ENCODE measurements around the gene NGB.

NGB gene

DNA sequence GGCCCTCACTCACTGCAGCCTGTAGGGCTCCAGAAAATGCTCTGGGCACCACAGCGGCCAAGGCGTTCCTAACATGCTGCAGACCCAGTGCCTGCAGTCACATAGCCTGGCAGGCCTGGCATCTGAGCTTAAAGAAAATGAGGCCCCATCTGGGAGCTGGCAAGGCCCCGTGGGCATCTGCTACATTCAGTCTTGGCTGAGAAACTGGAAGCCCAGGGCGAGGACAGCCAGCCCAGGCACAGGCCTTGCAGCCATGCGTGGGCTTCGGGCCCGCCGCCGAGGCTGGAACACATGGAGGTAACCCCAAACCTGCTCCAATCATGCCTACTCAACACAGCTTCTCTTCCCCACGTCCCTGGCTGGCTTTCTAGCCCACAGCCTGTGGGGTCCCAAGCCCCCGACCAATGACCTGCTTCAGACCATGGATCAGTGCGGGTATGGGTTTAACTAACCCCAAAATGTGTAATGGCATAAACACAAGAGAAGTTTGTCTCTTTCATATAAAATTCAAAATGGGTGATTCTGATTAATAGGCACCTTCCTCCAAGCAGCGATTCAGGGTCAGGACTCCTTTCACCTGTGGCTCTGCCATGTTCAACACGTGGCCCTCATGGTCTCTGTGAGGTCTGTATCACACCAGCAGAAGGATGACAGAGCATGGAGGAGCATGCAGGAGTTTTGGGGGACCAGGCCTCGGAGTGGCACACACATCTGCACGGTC, 6.4 kb downstream of the NGB start:
- DNase-seq (ENCODE audit: low spot score) = no peak

- no peak for DNase-seq (ENCODE audit: low spot score)
Measured at GRCh38 chr14:77260631-77261030, 10.4 kb downstream of the NGB start.

- no peak for DNase-seq (ENCODE audit: low spot score)
Measured at GRCh38 chr14:77260199-77260598, 10.8 kb downstream of the NGB start.

- DNase-seq (ENCODE audit: low spot score) = no peak
Measured at GRCh38 chr14:77259025-77259715, 11.8 kb downstream of the NGB start.

- no peak for DNase-seq (ENCODE audit: low spot score)
Measured at GRCh38 chr14:77258566-77258965, 12.4 kb downstream of the NGB start.

DNA sequence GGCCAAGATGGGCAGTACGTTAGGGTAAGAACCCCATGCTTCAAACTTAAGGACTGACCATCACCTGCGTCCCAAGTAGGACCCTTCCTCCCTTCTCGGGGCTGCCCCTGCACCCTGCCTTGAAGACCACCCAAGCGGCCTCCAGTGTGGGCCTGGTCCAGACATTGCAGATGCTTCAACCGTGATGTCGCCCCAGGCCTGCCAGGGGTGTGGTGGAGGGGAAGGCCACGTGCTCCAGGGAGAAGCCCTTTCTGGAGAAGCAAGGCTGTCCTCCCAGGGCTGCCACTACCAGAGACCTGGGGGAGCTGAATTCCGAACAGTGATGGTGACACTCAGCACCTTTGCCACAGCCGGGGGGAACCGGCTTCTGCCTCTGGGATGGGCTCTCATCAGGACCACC, 13.3 kb downstream of the NGB start:
- DNase-seq (ENCODE audit: low spot score) = no peak

GRCh38 chr14:77256694-77257093, 14.3 kb downstream of the NGB start:
- no peak for DNase-seq (ENCODE audit: low spot score)

- DNase-seq (ENCODE audit: low spot score) = no peak
Measured at GRCh38 chr14:77253333-77254190, 17.4 kb downstream of the NGB start.

GRCh38 chr14:77251870-77252269, 19.1 kb downstream of the NGB start:
- no peak for DNase-seq (ENCODE audit: low spot score)

GRCh38 chr14:77250927-77251326, 20.1 kb downstream of the NGB start:
- no peak for DNase-seq (ENCODE audit: low spot score)

DNA sequence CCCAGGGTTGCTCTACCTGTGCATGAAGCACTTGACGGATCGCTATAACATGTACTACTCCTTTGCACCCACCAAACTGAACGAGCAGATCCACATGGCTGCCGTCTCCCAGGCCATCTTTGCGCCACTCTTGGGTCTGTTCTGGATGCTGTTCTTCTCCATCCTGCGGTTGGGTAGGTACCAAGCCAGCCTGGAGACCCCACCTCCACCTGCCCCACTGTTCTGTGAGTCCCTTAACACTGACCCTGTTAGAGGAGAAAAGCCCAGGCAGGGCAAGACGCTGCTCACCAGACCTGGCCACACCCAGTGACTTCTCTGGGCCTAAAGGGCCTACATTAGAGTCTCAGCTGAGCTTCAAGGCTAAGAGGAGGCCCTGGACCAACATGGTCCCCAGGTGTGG, 21.7 kb downstream of the NGB start:
- no peak for DNase-seq (ENCODE audit: low spot score)

GRCh38 chr14:77248666-77249065, 22.3 kb downstream of the NGB start:
- DNase-seq (ENCODE audit: low spot score) = no peak

GRCh38 chr14:77246784-77247183, 24.2 kb downstream of the NGB start:
- no peak for DNase-seq (ENCODE audit: low spot score)

DNA sequence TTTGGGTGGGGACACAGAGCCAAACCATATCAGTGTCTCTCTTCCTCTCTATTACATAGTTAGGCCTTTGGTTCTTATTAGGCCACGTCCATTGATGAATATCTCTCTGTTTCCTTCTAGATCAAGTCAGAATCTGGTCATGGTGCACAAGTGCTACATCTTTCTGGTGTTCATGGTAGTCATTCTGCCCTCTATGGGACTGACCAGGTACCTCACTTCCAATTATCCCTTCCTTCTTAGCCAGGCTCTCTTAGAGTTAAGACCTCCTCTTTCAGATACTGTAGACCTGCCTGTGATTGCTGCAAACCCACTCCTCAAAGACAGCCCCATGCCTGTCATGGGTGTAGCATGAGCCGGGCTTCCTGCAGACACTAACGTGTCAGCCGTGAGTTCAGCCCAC, 25.2 kb downstream of the NGB start:
- DNase-seq (ENCODE audit: low spot score) = no peak

- DNase-seq (ENCODE audit: low spot score) = no peak
Measured at GRCh38 chr14:77243853-77244252, 27.2 kb downstream of the NGB start.

GRCh38 chr14:77242752-77243151, 28.3 kb downstream of the NGB start:
- DNase-seq (ENCODE audit: low spot score) = no peak

DNA sequence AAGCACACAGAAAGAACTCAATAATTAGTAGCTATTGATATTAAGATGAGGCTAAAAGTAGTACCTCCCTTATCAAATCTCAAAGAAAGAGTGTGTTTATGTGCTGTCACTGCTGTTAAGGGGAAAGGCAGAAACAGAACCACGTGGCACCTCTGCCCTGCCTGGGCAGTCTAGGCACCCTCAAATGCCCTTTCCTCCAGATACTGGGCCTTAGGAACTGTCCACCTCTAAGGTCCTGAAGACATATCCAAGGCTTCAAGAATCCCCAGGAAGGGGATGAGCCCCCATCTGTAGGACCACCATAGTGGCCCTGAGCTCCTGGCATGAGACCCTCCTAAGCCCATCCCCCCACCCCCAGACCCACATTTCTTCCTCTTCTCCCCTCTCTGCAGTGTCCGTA, 29.1 kb downstream of the NGB start:
- DNase-seq (ENCODE audit: low spot score) = peak; percentile 12

- DNase-seq (ENCODE audit: low spot score) = no peak
Measured at GRCh38 chr14:77240336-77240915, 30.6 kb downstream of the NGB start.

DNA sequence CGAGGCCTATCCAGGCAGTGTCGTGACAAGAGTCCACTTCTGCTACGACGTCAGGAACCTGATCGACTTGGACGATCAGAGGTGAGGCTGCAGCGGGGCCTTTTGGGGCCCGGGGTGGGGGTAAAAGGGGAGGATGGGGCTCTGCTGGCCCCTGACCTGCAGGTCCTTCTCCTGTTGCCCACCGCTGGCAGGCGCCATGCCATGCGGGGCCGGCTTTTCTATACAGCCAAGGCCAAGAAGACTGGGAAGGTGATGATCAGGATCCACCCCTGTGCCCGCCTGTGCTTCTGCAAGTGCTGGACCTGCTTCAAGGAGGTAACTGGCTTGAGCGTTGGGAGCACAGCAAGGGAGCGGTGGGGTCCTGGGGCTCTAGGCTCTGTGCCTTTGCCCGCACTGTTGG, 31.6 kb downstream of the NGB start:
- no peak for DNase-seq (ENCODE audit: low spot score)

DNA sequence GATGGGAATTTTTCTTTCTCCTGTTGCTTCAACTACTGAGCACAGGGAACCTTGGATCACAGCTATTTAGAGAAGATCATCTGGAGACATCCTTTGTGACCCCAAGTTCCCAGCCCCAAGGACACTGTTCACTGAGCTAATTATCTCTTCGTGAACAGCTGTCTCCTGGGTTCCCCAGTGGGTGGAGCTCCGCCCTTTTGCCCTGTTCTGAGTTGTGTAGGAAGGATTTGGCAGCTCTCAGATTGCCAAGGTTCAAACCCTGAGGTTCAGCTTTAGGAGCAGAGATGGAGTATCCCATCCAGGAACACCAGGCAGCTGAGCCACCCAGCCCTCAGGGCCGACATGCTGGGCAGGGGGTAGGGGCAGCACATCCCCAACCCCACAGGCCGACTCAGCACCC, 32.0 kb downstream of the NGB start:
- no peak for DNase-seq (ENCODE audit: low spot score)

- no peak for DNase-seq (ENCODE audit: low spot score)
Measured at GRCh38 chr14:77238356-77238755, 32.6 kb downstream of the NGB start.

DNA sequence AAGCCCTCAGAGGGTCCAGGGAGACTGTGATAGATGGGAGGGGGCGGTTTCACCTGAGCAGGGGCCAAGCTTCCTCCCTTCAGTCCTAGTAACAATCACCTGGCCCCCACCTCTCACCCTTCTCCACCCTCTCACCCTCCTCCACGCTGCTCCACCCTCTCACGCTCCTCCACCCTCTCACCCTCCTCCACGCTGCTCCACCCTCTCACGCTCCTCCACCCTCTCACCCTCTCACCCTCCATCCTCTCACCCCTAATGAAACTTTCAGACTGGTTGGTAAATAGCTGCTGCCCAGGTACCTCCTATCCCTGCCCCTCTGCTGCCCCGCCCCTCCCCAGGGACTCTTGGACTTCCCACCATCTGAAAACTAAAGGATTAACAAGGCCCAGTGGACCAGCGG, 34.2 kb downstream of the NGB start:
- DNase-seq (ENCODE audit: low spot score) = no peak

DNA sequence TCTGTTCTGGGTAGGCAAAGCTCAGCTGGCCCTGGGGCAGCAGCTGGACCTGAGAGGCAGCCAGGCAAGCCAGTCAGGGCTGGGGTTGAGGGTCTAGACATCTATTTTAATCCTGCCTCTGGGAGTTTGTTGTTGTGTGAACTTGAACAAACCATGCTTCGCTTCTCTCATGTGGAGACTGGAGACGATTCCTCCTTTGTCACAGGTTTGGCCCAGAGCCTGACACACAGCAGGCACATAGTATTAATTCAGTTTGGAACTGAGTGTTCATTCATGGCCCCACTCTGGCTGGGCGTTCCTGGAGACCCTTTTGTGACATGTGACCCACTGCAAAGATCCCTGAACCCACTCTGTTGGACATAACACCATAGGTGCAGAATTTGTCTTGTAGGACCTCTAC, 39.3 kb downstream of the NGB start:
- no peak for DNase-seq (ENCODE audit: low spot score)

All from AG08395 (cell line).